DND-41 (cell line): ENCODE data around the gene VPS11.

Source experiments
- ATAC-seq: fragments of 200-7000 bp; cut with Tn5 transposase; 3 replicates; pipeline ENCODE4 v1.9.1; 2021; ENCODE audit warnings: low read depth; ENCODE audit not compliant: insufficient read depth
- DNase-seq: peaks from one replicate; pipeline ENCODE4 v3.0.0-alpha.2; 2020
- H2AFZ ChIP-seq: 2 replicates; pipeline ENCODE4 v1.6.0; 2012; ENCODE audit warnings: low read depth, low read length
- H3K27ac ChIP-seq: 2 replicates; pipeline ENCODE4 v1.5.1; 2012; ENCODE audit warnings: low read length, inconsistent platforms
- H3K27me3 ChIP-seq: fragments of 200-600 bp; sonication (generic); 2 replicates; pipeline ENCODE4 v1.6.0; 2012; ENCODE audit warnings: low read length, mild to moderate bottlenecking, inconsistent platforms; ENCODE audit not compliant: insufficient read depth, poor library complexity
- H3K36me3 ChIP-seq: 2 replicates; pipeline ENCODE4 v1.5.1; 2012; ENCODE audit warnings: low read length, inconsistent platforms; ENCODE audit not compliant: insufficient read depth
- H3K4me1 ChIP-seq: 2 replicates; pipeline ENCODE4 v1.5.1; 2012; ENCODE audit warnings: mild to moderate bottlenecking, low read length; ENCODE audit not compliant: insufficient read depth
- H3K4me2 ChIP-seq: 2 replicates; pipeline ENCODE4 v1.6.0; 2012; ENCODE audit warnings: mild to moderate bottlenecking, moderate library complexity, low read length, inconsistent platforms; ENCODE audit not compliant: insufficient read depth
- H3K4me3 ChIP-seq, 2 experiments: fragments of 200-600 bp in 1 of 2; shearing (Covaris generic) in 1 of 2; 2 replicates each; pipeline ENCODE4 v1.5.1; 2012 to 2016; ENCODE audit warnings: inconsistent platforms in 2 of 2, low read length in 2 of 2, mild to moderate bottlenecking in 2 of 2, low read depth in 1 of 2, moderate library complexity in 1 of 2
- H3K79me2 ChIP-seq: 2 replicates; pipeline ENCODE4 v1.6.0; 2012; ENCODE audit warnings: low read length, inconsistent platforms; ENCODE audit not compliant: insufficient read depth
- H3K9ac ChIP-seq: 2 replicates; pipeline ENCODE4 v1.6.0; 2012; ENCODE audit warnings: low read depth, mild to moderate bottlenecking, inconsistent platforms, low read length, moderate library complexity
- H3K9me3 ChIP-seq: 2 replicates; pipeline ENCODE4 v1.5.1; 2012; ENCODE audit warnings: low read length, moderate library complexity, mild to moderate bottlenecking, inconsistent platforms; ENCODE audit not compliant: insufficient read depth, severe bottlenecking
- H4K20me1 ChIP-seq: 2 replicates; pipeline ENCODE4 v1.6.0; 2012; ENCODE audit warnings: low read length; ENCODE audit not compliant: insufficient read depth
- CTCF ChIP-seq: IDR thresholded peaks from 2 replicates; pipeline ENCODE4 v1.5.1; 2012; ENCODE audit warnings: borderline replicate concordance, low read length, moderate library complexity, mild to moderate bottlenecking; ENCODE audit not compliant: poor library complexity, severe bottlenecking; ENCODE audit errors: extremely low read depth
- EZH2 ChIP-seq: IDR thresholded peaks from 3 replicates; pipeline ENCODE4 v1.6.1; 2012; ENCODE audit warnings: borderline replicate concordance, low read depth, mild to moderate bottlenecking, moderate library complexity, low read length, inconsistent platforms; ENCODE audit not compliant: severe bottlenecking

VPS11 gene

DNA sequence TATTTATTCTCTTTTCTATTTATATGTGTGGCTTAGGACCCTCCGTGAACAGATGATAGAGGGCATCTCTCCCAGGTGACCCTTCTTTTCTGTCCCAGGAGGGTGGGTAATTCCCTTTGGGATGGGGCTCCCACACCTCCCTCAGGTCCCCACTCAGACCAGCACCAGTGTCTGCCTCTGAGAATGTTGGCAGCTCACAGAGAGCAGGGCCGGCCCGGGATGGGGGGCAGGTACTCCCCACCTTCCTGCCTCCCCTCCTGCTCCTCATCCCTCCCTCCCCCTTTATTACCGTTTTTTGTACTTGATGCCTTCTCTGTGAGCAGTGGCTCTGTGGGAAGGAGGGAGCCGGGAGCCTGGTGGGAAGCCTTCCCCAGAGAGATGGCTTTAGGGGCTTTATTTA is 49.0 kb downstream of the VPS11 start:
- Histone ChIP-seq H3K4me2 (no peak overlapping the region), H3K9me3 (no peaks in the 10 kb centered on the region), H3K9ac (no peak overlapping the region), H4K20me1 (0 out of 2 replicates have a peak, but pooled peaks cover 3% of the 10 kb centered on the region), H3K27ac (no peak overlapping the region), H3K27me3 (no peaks in the 10 kb centered on the region), H3K36me3 (peaks cover 57% of the 10 kb centered on the region), H2AFZ (no peak overlapping the region), H3K4me3 (no peak overlapping the region), H3K79me2 (peaks cover 6% of the 10 kb centered on the region), H3K4me1 (peaks cover 14% of the 10 kb centered on the region)
- TF ChIP-seq EZH2: no peak
- no peak for TF ChIP-seq CTCF
- DNase-seq (no peak), ATAC-seq (no peak)

- peaks cover 4% of the 10 kb centered on the region; the same call in 1 of the 2 replicates for H4K20me1 ChIP-seq
- H3K27me3 ChIP-seq: no peaks in the 10 kb centered on the region
- TF ChIP-seq EZH2: no peak
- no peak for TF ChIP-seq CTCF
- no peak overlapping the region for H2AFZ ChIP-seq
- H3K4me2 ChIP-seq: no peak overlapping the region
- H3K27ac ChIP-seq: no peak overlapping the region
- ATAC-seq: no peak
- H3K36me3 ChIP-seq: peaks cover 51% of the 10 kb centered on the region
- no peak overlapping the region for H3K4me3 ChIP-seq
- no peak overlapping the region for H3K9ac ChIP-seq
- H3K79me2 ChIP-seq: peaks cover 12% of the 10 kb centered on the region
- peaks cover 16% of the 10 kb centered on the region for H3K4me1 ChIP-seq
- no peaks in the 10 kb centered on the region for H3K9me3 ChIP-seq
- no peak for DNase-seq
Observed at GRCh38 chr11:119117004-119117706, 49.5 kb downstream of the VPS11 start.

DNA sequence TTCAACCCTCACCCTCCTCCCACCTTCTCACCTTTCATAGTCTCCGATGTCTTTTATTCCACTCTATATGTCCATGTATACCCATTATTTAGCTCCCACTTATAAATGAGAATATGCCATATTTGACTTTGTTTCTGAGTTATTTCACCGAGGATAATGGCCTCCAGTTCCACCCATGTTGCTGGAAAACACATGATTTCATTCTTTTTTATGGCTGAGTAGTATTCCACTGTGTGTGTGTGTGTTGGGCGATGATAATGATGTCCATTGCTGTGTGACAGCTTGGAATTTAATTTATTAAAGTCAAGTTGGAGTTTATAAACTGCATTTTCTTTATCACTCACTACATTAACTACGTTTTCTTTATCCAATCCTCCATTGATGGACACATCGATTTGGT is 50.6 kb downstream of the VPS11 start:
- Histone ChIP-seq H3K4me1 (peaks cover 26% of the 10 kb centered on the region), H3K4me3 (no peak overlapping the region), H3K36me3 (peaks cover 41% of the 10 kb centered on the region), H3K79me2 (peaks cover 22% of the 10 kb centered on the region), H4K20me1 (peaks cover 9% of the 10 kb centered on the region; the same call in 1 of the 2 replicates), H2AFZ (no peak overlapping the region), H3K9me3 (no peaks in the 10 kb centered on the region), H3K9ac (no peak overlapping the region), H3K27me3 (no peaks in the 10 kb centered on the region), H3K27ac (no peak overlapping the region), H3K4me2 (no peak overlapping the region)
- ATAC-seq (no peak), DNase-seq (no peak)
- TF ChIP-seq EZH2 (no peak), CTCF (no peak)
